GM12891 (cell line): ENCODE results near the gene ZNF845.
A peak's percentile ranks its signal among the peaks of the same experiment; 100 is the strongest.
"Not testable (repeated sequence)": the region's sequence is repeated elsewhere in the genome, so short reads cannot be mapped to it uniquely, and the experiment has no call there.

Experiments
- DNase-seq: peaks from one replicate; pipeline ENCODE4 v3.0.0; 2011; ENCODE audit warnings: low spot score; ENCODE audit not compliant: insufficient read length
- FAIRE-seq: peaks from 2 replicates; lab custom pipeline; 2011; peaks lifted over from hg19 to GRCh38; lab: Jason Lieb, UNC
- PAX5 ChIP-seq: IDR thresholded peaks from 2 replicates; pipeline ENCODE4 v1.6.1; 2011; ENCODE audit warnings: low read length, moderate library complexity, mild to moderate bottlenecking; ENCODE audit not compliant: insufficient read depth, severe bottlenecking
- POLR2A ChIP-seq: IDR thresholded peaks from 2 replicates; pipeline ENCODE4 v1.6.1; 2011; ENCODE audit warnings: low read depth, low read length, control low read depth
- POLR2AphosphoS5 ChIP-seq: IDR thresholded peaks from 2 replicates; pipeline ENCODE4 v1.6.1; 2011; ENCODE audit warnings: low read depth, low read length, control low read depth
- POU2F2 ChIP-seq: IDR thresholded peaks from 2 replicates; pipeline ENCODE4 v1.6.1; 2011; ENCODE audit warnings: low read depth, mild to moderate bottlenecking, control low read depth, low read length, moderate library complexity
- SPI1 ChIP-seq: IDR thresholded peaks from 2 replicates; pipeline ENCODE4 v1.6.1; 2011; ENCODE audit warnings: low read depth, low read length, control low read depth
- TAF1 ChIP-seq: IDR thresholded peaks from 2 replicates; pipeline ENCODE4 v1.6.1; 2011; ENCODE audit warnings: low read depth, low read length, control low read depth

The ZNF845 gene

DNA sequence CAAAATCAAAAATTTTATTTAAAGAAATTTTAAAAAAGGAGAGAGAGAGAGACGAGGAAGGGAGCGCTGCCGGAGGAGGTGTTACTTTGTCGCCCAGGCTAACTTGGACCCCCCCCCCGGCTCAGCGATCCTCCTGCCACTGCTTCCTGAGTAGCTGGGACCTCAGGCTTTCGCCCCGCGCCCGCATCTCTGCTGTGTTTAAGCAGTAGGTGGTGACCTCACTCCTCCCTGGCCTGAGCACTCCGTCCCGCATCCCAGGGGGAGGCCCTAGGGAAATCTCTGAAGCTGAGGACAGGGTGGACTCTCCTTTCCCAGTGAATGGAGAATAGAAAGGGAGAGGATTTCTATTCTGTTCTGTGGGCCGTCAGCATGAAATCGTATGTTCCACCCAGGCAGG, 485 bp upstream of the ZNF845 start:
- no peak for DNase-seq
- no peak for FAIRE-seq
- no peak for TF ChIP-seq TAF1
- no peak for TF ChIP-seq POU2F2

DNA sequence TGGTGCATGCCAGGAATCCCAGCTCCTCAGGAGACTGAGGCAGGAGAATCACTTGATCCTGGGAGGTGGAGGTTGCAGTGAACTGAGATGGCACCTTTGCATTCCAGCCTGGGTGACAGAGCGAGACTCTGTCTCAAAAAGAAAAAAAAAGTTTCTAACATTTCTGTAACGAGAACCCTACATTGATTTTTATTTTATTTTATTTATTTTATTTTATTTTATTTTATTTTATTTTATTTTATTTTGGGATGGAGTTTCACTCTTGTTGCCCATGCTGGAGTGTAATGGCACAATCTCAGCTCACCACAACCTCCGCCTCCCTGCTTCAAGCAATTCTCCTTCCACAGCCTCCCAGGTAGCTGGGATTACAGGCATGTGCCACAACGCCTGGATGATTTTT, 10.9 kb downstream of the ZNF845 start:
- not testable (repeated sequence) for DNase-seq, FAIRE-seq

DNA sequence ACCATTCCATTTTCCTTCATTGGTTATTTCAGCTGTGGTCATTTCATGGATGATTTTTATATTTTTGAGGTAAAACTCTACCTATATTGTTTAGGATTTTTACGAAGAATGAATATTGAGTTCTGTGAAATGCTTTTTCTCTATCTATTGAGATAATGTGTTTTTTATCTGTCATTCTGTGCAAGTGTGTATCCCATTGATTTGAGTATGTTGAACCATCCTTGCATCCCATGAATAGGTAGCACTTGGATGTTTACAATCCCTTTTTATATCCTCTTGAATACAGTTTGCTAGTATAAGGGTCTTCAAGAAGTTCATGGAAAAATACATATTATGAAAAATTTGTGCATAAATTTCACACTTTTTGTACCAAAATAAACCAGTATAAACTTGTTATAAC, 22.2 kb downstream of the ZNF845 start:
- DNase-seq: no peak

DNA sequence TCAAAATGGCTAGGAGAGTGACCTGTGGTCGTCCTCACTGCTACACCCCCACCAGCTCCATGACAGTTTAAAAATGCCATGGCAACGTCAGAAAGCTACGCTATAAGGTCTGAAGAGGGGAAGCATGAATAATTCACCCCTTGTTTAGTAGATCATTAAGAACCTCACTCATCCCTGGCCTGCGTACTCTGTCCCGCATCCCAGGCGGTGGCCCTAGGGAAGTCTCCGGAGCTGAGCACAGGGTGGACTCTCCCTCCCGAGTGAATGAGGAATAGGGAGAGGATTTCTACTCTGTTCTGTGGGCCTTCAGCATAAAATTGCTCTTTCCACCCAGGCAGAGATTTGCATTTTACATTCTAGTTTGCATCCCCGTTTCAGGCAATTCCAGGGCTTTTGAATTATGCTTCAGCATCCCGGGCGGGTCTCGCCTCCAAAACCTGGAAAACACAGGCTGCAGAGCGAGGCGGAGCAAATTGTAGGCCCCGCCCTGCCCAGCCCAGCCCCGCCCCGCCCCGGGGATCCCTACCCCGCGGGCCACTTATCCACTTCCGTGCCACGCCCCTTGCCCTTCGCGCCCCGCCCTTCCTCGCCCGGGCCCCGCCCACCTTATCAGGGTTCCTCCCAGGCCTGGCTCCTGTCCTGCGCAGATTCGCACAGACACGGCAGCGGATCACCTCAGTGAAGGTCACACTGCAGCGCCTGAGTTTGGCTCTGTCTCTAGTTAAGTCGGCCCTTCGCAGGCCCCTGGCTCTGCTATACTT, 24.5 kb downstream of the ZNF845 start:
- DNase-seq (no peak), FAIRE-seq (no peak)
- no peak for TF ChIP-seq PAX5

More for the DNA sequence above, 22.2 kb downstream of the ZNF845 start:
- TF ChIP-seq SPI1 (no peak), TAF1 (no peak), POU2F2 (no peak), PAX5 (no peak), POLR2AphosphoS5 (no peak), POLR2A (no peak)
- no peak for FAIRE-seq

DNA sequence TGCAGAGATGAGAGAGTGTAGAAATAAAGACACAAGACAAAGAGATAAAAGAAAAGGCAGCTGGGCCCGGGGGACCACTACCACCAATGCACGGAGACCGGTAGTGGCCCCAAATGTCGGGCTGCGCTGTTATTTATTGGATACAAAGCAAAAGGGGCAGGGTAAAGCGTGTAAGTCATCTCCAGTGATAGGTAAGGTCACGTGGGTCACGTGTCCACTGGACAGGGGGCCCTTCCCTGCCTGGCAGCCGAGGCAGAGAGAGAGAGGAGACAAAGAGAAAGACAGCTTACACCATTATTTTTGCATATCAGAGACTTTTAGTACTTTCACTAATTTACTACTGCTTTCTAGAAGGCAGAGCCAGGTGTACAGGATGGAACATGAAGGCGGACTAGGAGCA, 26.5 kb downstream of the ZNF845 start:
- FAIRE-seq, DNase-seq: not testable (repeated sequence)

DNA sequence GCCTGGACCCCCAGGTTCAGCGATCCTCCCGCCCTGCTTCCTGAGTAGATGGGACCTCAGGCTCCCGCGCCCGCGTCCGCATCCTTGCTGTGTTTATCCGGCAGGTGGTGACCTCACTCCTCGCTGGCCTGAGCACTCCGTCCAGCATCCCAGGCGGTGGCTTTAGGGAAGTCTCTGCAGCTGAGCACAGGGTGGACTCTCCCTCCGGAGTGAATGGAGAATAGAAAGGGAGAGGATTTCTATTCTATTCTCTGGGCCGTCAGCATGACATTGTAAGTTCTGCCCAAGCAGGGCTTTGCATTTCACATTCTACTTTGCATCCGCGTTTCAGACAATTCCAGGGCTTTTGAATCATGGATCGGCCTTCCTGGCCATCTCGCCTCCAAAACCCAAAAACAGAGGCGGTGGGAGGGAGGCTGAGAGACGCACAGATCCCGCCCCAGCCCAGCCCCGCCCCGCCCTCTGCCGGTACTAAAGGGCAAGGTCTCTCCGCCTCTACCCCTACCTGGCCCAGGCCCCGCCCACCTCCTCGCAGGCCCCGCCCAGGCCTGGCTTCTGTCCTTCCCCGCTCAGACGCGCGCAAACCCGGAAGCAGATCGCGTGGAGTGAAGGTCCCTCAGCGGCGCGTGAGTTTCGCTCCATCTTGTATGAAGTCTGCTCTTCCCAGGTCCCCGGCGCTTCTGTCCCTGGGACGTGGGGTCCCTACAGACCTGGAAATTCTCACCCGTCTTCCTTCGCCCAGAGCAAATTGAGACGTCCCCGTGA, 31.8 kb downstream of the ZNF845 start, which contains the start of gene ZNF525:
ZNF525 (plus strand) TSS at position 572 of the 765 bp plus-strand sequence. CDS start 6,577 bp downstream, outside the sequence.
- TF ChIP-seq TAF1 (no peak; the same call in 1 of the 2 replicates), SPI1 (no peak), PAX5 (no peak), POLR2A (peak; percentile 81), POLR2AphosphoS5 (peak; percentile 82)
- DNase-seq (peak; percentile 82), FAIRE-seq (peak; percentile 82)

DNA sequence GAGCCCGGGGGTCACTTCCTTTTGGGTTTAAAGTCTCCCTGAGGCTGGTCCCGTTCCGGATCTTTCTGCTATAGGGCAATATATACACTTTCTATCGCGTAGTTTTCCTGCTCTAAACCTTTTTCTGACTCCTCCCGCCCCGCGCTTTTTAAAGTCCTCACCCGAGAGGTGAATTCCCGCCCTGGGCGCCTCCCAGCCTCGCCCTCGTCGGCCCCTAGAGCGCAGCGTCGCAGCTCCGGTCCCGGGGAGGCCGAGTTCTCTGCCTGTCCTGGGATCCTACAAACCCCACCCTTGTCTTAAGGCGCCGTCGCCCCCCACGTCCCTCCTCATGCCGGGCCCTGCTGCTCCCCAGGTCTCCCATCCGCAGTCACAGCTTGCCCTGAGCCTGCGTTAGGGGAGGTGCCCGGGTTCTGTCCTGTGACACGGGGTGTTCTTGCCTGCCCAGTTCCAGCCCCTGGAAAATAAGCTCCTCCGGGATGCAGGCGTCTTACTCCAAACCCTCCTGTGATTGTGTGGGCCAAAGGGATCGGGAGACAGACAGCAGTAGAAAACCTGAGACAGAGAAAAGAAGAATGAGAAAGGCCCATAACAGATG, 32.4 kb downstream of the ZNF845 start:
- DNase-seq: no peak
- no peak for FAIRE-seq
- TF ChIP-seq PAX5 (no peak), POU2F2 (no peak), TAF1 (no peak), SPI1 (no peak), POLR2AphosphoS5 (no peak), POLR2A (no peak)

DNA sequence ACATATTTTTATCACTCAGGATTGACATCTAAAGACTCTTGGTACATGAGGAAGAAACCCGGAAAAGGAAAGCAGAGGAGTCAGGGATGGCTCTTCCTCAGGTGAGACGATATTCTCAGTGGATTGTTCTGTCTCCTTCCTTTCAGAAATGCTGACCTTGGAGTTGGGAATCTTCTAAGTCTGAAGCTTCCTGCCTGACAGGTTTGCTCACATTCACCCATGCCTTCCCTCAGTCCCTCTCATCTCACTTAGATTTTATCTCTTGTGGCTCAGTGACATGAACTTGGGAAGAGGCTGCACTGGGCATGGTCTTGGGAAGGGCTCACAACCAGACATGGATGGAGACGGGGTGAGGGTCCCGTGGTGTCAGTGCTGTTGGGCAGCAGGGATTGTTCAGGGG, 38.6 kb downstream of the ZNF845 start:
- FAIRE-seq (no peak), DNase-seq (no peak)
- TF ChIP-seq POLR2AphosphoS5: no peak
- TF ChIP-seq POLR2A: no peak
- no peak for TF ChIP-seq PAX5
- TF ChIP-seq SPI1: no peak
- TF ChIP-seq POU2F2: no peak
- TF ChIP-seq TAF1: no peak

DNA sequence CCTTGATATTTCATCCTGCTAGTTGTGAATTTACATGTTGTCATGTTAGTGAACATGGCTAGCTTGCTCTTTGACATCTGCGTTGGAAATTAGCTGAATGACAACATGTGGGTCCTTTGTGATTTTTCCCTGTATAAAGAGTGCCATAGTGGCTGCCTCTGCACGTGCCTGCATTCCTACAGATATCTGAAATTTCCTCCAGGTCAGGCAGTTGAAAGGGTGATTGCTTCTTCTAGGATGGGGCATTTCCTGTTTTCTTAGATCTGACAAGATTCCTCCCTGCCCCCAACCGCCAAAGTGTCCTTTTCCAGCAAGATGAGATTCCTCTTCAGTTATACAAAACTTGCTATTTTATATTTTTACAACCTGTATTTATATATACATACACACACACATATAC, 40.7 kb downstream of the ZNF845 start:
- TF ChIP-seq POLR2A: no peak
- no peak for TF ChIP-seq SPI1
- no peak for TF ChIP-seq PAX5
- TF ChIP-seq POLR2AphosphoS5: no peak
- TF ChIP-seq POU2F2: no peak
- TF ChIP-seq TAF1: no peak
- no peak for FAIRE-seq
- DNase-seq: no peak

DNA sequence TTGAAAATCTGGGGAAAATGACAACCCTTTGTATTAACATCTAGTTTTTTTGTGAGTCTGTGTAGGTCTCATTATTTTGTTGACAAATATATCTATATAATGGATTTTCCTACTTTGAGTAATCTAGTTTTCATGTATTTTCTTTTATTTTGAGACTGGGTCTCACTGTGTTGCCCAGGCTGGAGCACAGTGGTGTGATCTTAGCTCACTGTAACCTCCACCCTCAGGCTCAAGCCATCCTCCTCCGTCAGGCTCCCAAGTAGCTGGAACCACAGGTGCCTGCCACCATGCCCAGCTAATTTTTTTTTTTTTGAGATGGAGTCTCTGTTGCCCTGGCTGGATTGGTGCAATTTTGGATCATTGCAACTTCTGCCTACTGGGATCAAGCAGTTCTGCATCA, 41.2 kb downstream of the ZNF845 start:
- TF ChIP-seq SPI1 (no peak), PAX5 (no peak), TAF1 (no peak), POU2F2 (no peak), POLR2A (no peak), POLR2AphosphoS5 (no peak)
- FAIRE-seq: no peak
- DNase-seq: no peak

DNA sequence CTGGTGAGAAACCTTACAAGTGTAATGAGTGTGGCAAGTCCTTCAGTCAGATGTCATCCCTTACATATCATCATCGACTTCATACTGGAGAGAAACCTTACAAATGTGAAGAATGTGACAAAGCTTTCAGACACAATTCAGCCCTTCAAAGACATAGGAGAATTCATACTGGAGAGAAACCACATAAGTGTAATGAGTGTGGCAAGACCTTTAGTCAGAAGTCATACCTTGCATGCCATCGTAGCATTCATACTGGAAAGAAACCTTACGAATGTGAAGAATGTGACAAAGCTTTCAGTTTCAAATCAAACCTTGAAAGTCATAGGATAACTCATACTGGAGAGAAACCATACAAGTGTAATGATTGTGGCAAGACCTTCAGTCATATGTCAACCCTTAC, 47.8 kb downstream of the ZNF845 start:
- DNase-seq (no peak), FAIRE-seq (no peak)
- TF ChIP-seq PAX5: no peak
- no peak for TF ChIP-seq SPI1
- no peak for TF ChIP-seq POU2F2
- TF ChIP-seq TAF1: no peak
- no peak for TF ChIP-seq POLR2A
- no peak for TF ChIP-seq POLR2AphosphoS5
